IPS-18a (cell line): ENCODE results near the gene SUN5.
"Not testable (repeated sequence)": the region's sequence is repeated elsewhere in the genome, so short reads cannot be mapped to it uniquely, and the experiment has no call there.

Experiments
- H3K27ac ChIP-seq: one replicate; pipeline ENCODE4 v1.5.1; 2013; ENCODE audit warnings: low read length
- H3K27me3 ChIP-seq: one replicate; pipeline ENCODE4 v1.6.1; 2013; ENCODE audit warnings: mild to moderate bottlenecking, low read length; ENCODE audit not compliant: control insufficient read depth, insufficient read depth
- H3K36me3 ChIP-seq: one replicate; pipeline ENCODE4 v1.6.1; 2013; ENCODE audit warnings: low read depth, low read length; ENCODE audit not compliant: control insufficient read depth
- H3K4me1 ChIP-seq: one replicate; pipeline ENCODE4 v1.6.1; 2013; ENCODE audit warnings: low read depth, low read length; ENCODE audit not compliant: control insufficient read depth
- H3K4me3 ChIP-seq: one replicate; pipeline ENCODE4 v1.5.1; 2013; ENCODE audit warnings: low read length
- H3K9ac ChIP-seq: one replicate; pipeline ENCODE4 v1.6.1; 2013; ENCODE audit warnings: mild to moderate bottlenecking, low read length, moderate library complexity
- H3K9me3 ChIP-seq: one replicate; pipeline ENCODE4 v1.6.1; 2013; ENCODE audit warnings: low read depth, low read length; ENCODE audit not compliant: control insufficient read depth

SUN5 gene

DNA sequence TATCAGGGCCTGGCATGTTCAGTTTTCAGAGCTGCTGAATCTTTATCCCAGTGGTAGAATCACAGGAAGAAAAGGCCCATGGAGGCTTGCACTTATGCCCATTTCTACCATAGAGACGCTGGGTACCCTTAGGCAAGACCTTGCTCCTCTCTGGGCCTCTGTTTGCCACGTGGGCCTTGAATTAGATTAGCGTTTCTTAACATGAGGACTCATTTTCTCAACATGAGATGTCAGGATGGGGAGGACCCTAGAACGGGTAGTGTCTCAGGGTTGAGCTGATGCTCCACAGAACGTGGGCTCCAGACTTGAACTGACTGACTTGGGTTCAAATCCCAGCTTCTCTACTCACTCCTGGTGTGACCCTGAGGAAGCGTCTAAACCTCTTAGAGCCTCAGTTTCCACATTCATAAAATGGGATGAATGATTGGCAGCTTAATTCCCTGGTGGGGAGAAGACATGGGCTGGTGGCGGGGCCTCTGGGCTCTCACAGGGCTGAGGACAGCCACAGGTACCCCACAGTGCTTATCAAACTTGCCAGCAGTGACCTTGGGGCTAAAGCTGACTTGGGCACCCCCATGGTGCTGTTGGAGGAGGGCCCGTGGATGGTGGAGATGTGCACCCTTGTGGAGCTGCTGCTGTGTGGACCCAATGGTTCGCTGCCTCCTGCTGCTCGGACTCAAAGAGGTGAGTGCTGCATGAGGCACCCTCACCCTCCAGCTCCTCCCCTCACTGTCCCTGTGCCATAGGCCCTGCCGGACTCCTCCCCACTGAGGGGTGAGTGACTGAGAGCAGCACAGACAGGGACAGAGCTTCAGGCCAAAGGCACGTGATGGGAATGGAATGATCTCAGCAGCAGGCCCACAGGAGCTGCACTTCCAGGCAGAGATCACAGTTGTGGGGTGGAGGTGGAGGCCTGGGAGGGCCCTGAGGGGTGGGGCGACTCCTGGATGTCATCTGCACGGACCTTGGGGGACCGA lies 28.2 kb downstream of the SUN5 start:
- no peak overlapping the region for H3K27ac ChIP-seq
- no peaks in the 10 kb centered on the region for H3K36me3 ChIP-seq
- H3K27me3 ChIP-seq, result no peaks in the 10 kb centered on the region
- H3K4me1 ChIP-seq, result peaks cover 21% of the 10 kb centered on the region
- no peak overlapping the region for H3K4me3 ChIP-seq
- H3K9ac ChIP-seq, result no peak overlapping the region
- H3K9me3 ChIP-seq, result no peaks in the 10 kb centered on the region

DNA sequence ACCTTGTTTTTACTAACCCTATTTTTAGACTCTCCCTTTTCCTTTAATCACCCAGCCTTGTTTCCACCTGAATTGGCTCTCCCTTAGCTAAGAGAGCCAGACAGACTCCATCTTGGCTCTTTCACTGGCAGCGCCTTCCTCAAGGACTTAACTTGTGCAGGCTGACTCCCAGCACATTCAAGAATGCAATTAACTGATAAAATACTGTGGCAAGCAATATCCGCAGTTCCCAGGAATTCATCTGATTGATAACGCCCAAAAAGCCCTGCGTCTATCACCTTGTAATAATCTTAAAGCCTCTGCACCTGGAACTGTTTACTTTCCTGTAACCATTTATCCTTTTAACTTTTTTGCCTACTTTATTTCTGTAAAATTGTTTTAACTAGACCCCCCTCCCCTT lies 29.1 kb downstream of the SUN5 start:
- H3K27me3 ChIP-seq, H3K9me3 ChIP-seq, H3K27ac ChIP-seq, H3K9ac ChIP-seq, H3K36me3 ChIP-seq, H3K4me3 ChIP-seq: not testable (repeated sequence)
- peaks cover 21% of the 10 kb centered on the region for H3K4me1 ChIP-seq

DNA sequence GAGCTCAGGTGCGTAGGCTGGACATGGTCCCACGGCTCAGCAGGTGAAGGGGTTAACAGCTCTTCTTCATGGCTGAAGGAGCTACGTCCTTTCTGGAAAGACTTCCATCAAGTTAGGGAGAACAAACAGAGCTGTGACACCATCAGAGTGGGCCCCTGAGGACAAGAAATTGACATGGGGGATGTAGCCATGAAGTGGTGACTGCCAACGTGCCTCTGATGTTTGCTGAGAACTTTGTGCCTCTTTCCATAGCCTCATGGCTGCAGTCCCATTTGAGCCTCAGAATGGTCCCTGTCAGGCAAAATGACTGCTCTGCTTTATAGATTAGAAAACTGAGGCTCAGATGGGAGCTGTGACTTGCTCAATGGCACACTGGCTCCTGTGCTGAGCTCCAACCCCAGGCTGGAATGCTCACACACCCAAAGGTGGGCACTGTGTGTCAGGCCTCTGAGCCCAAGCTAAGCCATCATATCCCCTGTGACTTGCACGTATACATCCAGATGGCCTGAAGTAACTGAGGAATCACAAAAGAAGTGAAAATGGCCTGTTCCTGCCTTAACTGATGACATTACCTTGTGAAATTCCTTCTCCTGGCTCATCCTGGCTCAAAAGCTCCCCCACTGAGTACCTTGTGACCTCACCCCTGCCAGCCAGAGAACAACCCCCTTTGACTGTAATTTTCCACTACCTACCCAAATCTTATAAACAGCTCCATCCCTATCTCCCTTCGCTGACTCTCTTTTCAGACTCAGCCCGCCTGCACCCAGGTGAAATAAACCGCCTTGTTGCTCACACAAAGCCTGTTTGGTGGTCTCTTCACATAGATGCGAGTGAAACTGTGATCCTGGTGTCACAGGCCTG lies 29.8 kb downstream of the SUN5 start:
- H3K9ac ChIP-seq, H3K27me3 ChIP-seq, H3K27ac ChIP-seq, H3K4me3 ChIP-seq, H3K9me3 ChIP-seq, H3K36me3 ChIP-seq: not testable (repeated sequence)
- H3K4me1 ChIP-seq, result peaks cover 21% of the 10 kb centered on the region

DNA sequence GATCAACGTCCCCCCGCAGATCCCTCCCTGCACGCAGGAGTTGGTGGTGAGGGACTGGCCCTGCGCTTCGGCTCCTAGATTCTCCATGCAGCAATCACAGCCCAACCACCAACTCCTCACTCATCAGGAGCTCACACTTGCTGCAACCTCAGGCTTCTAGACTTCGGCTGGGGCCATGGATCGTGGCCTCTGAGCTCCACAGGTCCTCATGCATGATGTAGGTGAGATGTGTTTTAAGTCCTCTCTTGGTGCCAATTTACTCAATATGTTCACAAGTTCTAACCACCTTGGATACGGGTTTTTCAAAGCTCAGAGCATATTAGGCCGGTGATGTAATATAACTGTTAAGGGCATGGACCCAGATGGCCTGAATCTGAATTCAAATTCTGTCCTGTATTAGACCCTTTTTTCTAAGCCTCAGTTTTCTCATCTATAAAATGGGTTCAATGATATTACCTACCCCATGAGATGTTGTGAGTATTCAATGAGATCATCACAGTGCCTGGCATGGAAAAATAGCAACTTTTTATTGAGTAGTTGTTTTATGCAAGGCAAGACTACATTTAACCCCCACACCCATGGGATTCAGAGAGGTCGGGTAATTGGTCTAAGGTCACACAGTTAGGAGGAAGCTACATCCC lies 31.0 kb downstream of the SUN5 start:
- no peak overlapping the region for H3K4me3 ChIP-seq
- H3K4me1 ChIP-seq, result peaks cover 21% of the 10 kb centered on the region
- H3K27me3 ChIP-seq, result no peaks in the 10 kb centered on the region
- no peak overlapping the region for H3K9ac ChIP-seq
- H3K36me3 ChIP-seq, result no peaks in the 10 kb centered on the region
- no peaks in the 10 kb centered on the region for H3K9me3 ChIP-seq
- no peak overlapping the region for H3K27ac ChIP-seq

DNA sequence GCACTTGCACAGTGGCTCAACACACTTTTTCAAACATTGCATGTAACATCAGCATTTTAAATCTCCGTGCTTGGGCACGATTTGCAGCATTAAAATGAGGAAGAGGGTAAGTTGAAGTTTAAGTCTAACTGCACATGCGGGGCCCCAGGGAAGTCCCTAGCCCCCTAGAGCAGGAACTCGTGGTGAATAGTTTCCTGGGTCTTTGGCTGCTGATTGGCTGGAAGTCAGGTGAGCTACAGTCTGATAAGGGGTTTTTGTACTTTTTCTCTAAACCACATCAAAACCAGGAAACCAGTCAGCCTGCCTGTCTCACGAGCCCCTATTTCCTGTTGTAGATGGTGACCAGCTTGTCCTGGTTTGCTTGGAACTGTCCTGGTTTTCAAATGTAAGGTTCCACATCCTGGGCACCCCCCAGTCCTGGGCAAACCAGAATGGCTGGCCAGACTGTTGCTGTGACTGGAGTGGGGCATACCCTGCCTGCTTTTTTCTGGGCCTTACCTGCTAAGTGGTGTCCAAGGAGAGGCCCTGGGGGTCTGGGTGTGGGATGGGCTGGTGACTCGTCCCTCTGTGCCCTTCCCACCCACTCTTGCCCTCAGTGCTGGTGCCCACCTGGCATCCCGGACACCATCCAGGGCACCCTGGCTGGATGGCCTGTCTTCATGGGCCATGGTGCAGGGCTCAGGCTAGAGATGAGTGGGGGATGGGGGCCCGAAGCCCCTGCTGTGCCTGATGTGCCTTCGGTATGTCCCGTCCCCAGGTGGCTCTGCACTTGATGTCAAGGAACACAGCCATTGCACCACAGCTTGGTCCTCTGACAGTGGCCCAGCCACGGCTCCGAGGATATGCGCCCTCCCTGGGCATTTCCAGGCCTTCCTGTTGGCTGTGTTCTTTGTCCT lies 31.8 kb downstream of the SUN5 start:
- Histone ChIP-seq H3K4me1 (peaks cover 21% of the 10 kb centered on the region), H3K9ac (no peak overlapping the region), H3K27me3 (no peaks in the 10 kb centered on the region), H3K36me3 (no peaks in the 10 kb centered on the region), H3K27ac (no peak overlapping the region), H3K4me3 (no peak overlapping the region), H3K9me3 (no peaks in the 10 kb centered on the region)

DNA sequence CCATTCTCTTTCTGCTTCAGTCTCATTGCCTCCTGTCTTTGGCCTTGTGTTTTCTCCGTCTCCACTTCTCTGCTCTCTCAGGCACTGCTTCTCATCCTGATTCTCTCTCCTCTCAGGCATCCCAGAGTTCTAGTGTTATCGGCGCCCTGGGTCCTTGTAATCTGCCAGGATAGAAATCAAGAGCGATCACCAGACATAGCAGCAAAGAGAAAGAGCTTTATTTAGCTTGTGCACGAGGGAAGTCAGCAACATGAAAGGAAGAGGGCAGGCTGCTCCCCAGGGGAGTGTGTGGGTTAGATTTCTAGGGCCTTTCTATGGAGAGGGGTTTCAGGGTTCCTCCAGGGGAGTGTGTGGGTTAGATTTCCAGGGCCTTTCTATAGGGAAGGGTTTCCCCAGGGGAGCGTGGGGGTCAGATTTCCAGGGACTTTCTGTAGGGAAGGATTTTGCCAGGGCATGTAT lies 32.5 kb downstream of the SUN5 start:
- H3K27me3 ChIP-seq, result no peaks in the 10 kb centered on the region
- H3K9ac ChIP-seq, result no peak overlapping the region
- no peak overlapping the region for H3K4me3 ChIP-seq
- peaks cover 21% of the 10 kb centered on the region for H3K4me1 ChIP-seq
- no peak overlapping the region for H3K27ac ChIP-seq
- no peaks in the 10 kb centered on the region for H3K9me3 ChIP-seq
- H3K36me3 ChIP-seq, result no peaks in the 10 kb centered on the region

DNA sequence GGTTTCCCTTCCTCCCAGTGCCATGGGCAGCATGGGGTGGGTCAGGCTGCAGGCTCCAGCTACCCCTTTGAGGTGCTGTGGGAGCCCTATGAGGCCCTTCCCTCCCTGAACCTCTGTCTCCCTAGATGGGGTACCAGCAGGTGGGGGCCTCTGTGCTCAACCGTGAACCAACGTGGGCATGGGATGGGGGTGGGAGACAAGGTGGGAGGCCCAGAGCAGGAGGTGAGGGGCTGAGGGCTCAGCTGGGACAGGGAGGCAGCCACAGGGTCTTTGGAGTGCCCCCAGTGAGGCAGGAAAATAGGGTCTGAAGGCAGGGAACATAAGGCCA lies 33.3 kb downstream of the SUN5 start:
- Histone ChIP-seq H3K36me3 (no peaks in the 10 kb centered on the region), H3K9me3 (no peaks in the 10 kb centered on the region), H3K27ac (no peak overlapping the region), H3K4me3 (no peak overlapping the region), H3K4me1 (peaks cover 21% of the 10 kb centered on the region), H3K9ac (no peak overlapping the region), H3K27me3 (no peaks in the 10 kb centered on the region)

DNA sequence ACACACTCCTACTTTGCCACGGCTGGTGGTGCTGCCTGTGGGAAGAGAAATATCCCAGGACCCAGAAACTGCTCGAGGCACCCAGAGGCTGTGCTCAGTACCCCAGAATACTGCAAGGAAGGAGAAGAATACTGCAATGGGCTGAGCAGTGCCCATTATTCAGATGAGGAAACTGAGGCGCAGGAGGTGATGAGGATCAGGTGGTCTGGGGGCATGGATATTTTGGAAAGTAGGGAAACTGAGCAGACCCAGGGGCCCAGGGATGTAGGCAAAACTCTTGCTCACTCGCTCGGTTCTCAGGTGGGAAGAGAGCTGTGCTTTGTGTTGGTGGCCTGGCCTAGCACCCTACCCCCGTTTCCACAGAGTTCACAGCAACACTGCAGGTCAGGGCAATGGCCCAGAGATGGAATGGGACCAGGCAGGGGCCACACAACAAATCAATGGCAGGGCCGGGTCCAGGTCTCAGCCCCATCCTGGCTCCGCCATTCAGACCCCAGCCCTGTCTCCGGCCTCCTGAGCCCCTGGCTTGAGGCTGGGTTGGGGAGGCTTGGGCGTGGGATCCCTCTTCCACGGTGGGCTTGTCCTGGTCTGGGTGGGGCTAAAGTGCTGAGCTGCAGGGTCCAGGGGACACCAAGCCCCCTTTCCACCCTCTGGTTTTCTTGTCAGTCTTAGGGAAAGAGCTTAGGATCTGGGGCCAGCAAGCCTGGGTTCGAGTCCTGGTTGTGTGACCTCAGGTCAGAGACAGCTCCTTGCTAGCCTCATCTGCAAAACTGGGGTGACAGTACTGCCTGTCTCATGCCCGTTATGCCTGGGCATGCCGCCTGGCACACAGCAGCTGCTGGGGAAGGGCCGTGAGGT lies 33.9 kb downstream of the SUN5 start:
- Histone ChIP-seq H3K4me1 (peaks cover 21% of the 10 kb centered on the region), H3K27ac (no peak overlapping the region), H3K9ac (no peak overlapping the region), H3K4me3 (no peak overlapping the region), H3K9me3 (no peaks in the 10 kb centered on the region), H3K27me3 (no peaks in the 10 kb centered on the region), H3K36me3 (no peaks in the 10 kb centered on the region)

DNA sequence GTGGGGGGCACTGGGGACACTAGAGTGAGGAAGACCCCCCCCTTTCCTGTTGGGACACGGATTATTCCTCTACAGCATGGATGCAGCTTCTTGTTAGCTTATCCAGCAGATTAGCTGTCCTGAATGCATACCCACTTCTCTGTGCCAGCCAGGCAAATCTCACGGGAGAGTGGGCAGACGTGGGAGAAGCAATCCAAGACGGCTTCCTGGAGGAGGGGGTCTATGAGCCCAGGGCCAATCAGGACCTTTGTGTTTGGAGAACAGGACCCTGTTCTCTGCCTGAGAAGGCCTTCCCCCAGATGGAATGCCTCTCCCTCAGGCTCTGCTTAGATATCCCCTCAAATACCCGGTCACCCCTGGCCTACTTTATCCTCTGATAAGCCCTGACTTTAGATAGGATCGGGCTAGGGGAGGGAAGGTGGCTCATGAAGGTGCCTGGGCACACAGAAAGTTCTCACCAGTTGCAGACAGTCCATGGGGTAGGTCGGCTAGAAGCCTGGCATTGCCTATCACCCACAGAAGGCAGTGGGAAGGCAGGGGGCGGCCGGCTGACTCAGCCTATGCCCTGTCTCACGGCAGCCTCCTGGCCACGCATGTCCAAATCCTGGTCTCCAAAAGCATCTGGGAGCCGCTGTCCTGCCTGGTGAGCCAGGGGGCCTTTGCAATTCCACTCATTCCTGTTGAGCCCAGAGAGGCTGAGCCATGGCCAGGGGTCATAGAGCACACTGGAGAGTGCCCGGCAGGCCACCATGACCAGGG lies 34.7 kb downstream of the SUN5 start:
- Histone ChIP-seq H3K27ac (no peak overlapping the region), H3K36me3 (no peaks in the 10 kb centered on the region), H3K4me3 (no peak overlapping the region), H3K9ac (no peak overlapping the region), H3K27me3 (no peaks in the 10 kb centered on the region), H3K9me3 (no peaks in the 10 kb centered on the region), H3K4me1 (peaks cover 21% of the 10 kb centered on the region)
